GM19351 (cell line): ENCODE measurements around the gene DEGS2.

Experiments
- ATAC-seq: cut with Tn5 transposase; IDR thresholded peaks from one replicate; pipeline ENCODE4 v1.9.1; 2021; ENCODE audit warnings: mild to moderate bottlenecking, moderate library complexity; ENCODE audit not compliant: unreplicated experiment

DEGS2 gene

DNA sequence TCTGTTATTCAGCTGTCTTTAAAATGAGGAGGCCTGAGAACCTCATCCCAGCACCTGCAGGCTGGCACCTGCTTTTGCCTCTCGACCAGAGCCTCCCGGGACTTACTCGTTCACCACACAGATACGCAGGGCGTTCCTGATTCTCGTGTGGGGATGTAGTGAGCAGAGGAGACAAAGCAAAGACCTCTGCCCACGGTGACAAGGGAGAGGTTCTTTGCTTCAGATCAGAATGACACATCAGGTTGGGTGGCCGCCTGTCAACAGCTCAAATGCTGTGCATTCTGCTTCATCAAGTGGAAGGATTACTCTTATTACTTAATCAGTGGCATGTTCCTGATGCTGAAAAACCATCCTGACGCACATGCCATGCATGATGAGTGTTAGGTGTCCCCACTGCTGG is 24.4 kb downstream of the DEGS2 start:
- ATAC-seq, result no peak

DNA sequence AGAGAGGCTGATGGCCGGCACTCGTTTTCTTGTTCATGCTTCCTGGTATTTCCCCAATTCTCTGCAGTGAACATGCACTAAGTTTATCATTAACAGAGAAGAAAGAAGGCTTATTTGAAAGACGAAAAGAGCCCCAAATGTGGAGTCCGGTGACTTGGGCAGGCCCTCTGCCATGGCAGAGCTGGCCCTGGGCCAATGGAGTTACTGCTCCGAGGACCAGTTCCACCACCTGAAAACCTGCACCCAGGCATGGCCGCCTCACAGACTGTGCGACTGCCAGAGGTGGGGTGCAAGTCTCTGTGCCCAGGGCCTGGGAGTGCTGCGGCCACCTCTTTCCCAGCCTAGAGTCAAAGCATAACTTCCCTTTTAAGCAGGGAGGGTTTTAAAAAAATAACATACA is 24.9 kb downstream of the DEGS2 start:
- ATAC-seq, result no peak

DNA sequence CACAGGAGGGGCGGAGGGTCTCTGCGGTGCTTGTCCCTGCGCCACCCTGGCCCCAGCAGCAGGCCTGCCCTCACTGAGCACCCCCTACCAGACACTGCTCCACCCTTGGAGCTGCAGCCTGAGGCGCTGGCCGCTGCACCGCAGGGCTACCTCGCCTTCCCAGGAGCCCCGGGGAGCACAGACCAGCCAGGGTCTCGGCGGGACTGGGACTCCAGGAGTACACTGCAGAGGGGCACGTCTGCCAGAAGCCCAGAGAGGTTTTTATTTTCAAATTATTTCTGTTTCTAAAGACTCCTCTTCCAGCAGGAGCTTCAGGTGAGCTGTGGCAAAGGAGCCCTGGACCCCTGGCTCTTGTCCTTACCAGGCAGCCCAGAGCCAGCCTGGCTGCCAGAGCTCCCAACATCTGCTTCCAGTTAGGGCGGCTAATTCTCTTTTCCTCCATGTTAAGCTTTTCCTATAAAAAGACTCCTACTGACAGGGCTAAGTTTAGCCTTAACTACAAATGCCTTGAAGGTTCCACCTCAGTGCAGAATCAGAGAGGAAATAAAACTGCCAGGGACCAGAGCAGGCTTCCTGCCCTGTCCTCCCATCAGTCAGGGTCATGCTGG is 26.4 kb downstream of the DEGS2 start:
- ATAC-seq, result no peak

DNA sequence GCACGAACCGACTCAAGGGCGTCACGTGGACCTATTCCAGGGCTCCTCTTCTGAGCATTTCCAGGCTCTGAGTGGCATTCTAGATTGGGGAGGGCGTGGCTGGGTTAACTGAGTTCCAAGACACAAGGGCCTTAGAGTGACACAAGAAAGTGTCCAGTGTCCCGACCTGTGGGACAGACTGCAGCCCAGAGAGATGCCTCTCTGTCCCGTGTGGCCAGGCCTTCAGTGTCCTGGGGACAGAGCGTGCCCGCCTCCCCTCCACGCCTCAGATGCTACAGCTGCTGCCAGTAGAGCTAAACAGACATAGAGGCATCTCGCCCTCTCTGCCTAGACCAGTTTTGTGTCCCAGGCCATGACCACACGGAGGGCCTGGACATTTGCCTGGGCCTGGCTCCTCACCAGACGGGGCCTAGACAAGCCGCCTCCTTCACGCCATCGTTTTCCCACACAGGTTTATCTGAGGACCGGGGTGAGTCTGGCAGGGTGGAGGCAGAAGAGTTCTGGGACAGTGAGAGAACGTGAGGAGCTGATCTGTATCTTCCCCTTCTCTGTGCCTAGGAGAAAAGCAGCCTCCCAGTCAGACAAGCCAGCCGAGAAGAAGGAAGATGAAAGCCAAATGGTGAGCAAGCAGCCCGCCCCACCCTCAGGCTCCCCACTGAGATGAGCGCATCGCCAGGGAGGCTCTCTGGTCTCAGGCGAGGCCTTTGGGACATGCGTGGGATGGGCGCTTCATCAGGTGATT is 27.1 kb downstream of the DEGS2 start:
- ATAC-seq, result no peak

DNA sequence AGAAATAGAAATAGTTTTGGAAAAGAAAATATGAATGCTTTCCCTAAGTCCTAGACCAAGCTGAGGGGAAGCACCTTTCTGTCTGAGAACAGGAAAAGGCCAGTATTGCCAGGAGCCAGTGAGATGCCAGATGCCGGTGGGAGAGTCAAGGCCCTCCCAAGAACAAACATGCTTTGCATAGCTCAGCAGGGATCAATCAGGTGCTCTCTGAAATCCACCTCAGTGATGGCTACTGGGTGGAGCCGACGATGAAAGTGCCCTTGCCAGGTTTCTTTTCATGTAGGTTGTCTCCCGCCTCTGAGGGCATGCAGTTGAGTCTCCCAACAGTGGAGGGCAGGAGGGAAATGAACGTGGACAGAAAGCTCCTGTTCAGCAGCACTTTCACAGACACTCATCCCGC is 28.3 kb downstream of the DEGS2 start:
- ATAC-seq, result no peak

DNA sequence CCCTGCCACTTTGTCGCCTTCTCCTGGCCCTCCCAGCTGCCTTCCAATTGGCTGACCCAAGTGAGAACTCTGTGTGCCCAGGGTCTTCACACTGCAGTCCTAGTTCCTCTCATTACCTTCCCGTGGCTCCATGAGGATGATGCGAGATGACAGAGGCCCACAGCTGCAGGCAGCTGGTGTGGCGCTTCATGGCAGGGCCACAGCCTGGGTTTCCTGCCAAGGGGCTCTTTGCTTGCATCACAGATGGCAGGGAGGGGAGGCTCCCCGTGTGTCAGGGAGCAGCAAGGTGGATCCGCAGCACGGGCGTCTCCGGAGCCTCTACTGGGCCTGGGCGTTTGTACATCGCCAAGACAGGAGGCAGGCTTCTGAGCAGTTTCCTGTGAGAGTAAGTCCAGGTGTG is 28.9 kb downstream of the DEGS2 start:
- ATAC-seq, result no peak

DNA sequence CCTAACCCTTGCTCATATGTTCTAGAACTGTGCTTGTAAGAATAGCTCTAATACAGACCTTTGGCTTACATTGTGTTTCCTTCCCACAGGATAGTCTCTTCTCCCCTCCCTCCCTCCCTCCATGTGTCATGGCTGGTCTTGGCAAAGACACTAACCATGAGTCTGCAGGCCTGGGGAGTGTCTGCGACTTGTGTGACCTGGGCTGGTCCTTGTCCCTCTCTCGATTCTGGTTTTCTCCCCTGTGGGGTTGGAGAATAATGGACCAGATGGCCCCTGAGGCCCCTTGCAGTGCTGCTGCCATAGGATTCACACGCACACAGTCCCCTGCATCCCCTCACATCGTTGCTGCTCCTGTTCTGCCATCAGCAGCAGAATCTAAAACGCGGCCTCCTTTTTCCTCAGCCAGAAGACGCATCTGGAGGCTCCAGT is 30.3 kb downstream of the DEGS2 start:
- no peak for ATAC-seq

DNA sequence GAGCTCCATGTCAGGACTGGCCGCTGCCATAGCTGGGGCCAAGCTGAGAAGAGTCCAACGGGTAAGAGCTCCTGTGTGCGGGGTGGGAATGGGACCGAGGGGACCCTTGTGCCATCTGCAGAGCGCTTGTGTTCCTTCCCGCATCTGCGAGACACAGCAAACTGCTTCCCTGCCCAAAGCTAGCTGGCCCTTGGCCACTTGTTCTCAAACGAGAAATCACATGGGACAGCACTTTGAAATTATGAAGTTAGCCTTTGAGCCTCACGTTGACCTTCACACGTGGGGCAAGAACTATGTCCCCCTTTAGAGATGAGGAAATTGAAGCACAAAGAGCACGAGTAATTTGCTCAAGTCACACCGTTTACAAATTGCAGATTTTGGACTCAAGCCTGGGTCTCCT is 30.8 kb downstream of the DEGS2 start:
- ATAC-seq, result no peak

DNA sequence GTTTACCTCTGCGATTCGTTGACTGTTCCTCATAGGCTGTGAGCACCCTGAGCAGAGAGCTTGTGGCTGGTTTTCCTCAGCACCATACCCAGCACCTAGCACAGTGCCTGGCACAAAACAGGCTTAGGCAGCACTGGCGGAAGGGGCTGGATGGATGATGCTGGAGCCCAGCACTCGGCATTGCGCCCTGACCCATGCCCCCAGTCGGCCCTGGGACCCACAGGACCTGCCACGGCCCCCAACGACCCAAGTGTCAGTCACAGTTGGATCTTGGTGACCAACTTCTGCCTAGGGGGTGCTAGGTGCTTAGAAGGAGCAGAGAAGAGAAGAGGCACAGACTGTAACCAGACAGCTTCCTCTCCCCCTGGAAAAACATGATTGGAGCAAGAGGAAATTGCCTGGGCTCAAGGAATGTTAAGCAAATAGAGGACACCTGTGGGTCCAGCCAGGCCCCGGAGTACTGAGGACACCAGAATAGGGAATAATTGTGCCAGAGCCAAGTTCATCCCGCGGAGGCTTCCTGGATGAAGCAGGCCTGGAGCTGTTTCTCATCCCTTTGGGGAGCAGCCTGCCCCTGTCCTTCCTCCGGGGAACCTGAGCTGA is 31.5 kb downstream of the DEGS2 start:
- no peak for ATAC-seq

DNA sequence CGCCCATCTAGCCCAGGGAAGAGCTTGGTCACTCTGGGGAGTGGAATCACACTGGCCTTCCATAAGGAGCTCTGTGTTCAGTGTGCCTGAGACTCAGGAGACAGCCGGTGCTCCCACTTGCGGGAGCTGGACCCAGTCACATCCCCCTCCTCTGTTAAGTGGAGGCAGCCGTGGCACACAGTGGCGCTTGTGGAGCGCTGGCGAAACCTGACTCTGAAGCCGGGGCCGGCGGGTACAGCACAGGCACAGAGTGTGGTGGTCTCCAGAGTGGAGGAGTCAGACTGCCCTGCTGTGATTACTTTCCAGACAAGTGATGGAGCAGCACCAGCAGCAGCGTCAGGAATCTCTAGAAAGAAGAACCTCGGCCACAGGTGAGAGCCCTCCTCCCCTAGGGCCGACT is 33.0 kb downstream of the DEGS2 start:
- ATAC-seq, result no peak

DNA sequence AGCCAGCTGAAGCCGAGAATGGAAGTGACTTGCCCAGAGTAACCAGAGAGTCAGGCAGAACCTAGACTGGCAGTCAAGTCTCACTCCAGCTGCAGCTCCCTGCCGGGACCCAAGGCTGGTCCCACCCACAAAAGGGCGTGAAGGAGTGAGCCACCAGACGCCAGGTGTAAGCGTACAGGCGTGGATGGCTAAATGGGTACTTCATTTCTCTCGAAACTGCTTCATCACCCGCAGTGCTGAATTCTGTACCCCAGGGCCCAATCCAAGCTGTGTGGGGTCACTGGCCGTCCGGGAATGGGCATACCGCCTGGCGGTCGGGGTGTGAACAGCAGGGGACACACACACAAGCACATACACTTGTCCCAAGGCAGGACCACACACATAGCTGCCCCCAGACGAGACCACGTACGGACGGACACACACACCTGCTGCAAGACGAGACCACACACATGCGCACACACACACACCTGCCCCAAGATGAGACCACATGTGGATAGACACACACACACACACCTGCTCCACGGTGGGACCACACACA is 34.8 kb downstream of the DEGS2 start:
- no peak for ATAC-seq

DNA sequence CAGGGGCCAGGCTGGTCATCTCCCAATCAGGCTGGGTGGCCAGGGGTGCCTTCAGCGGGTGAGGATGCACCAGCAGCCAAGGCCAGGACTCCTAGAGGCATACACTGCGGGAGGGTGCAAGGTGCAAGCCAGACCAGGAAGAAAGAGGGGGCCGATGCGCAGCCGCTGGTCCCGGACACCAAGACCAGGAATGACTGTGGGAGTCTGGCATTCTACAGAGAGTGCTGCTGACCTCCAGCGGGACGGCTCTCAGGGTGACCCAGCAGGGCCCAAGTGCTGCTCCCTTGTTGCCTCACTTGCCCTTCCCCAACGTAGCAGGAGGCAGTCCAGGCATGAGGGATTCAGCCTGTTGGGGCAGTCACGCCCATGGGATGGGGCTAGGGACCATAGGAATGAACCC is 35.8 kb downstream of the DEGS2 start:
- no peak for ATAC-seq

DNA sequence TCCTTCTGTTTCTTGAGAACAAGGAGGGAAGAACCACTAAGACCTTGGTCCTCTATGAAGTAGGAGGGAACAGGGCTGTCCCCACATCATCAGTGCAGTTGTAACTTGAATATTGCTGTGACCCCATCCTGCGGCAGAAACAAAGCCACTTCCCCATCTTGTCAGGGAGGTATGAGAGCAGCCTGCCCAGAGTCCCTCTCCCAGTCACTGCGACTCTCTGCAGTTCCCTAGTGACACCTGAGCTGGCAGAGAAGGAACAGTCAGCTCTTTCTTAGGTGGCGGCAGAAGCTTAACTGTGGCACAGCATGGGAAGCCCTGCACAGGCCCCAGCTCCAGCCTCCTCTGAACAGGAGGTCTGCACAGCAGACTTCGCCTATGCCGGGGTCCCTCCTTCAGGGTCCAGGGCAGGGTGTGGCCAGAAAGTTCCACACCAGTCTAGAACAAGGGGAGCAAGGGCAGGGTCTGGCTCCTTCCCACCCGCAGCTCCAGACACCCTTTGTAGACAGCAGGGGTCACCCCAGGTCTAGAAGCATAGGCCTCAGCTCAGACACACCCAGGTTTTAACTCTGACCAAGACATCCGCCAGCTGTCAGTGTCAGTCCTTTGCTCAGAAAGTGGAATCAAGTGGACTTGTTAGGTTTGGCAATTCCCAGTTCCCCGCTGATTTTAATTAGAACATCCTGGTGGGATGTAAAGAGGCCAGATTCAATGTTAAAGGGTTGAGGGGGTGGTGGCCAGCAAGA is 36.8 kb downstream of the DEGS2 start:
- no peak for ATAC-seq

DNA sequence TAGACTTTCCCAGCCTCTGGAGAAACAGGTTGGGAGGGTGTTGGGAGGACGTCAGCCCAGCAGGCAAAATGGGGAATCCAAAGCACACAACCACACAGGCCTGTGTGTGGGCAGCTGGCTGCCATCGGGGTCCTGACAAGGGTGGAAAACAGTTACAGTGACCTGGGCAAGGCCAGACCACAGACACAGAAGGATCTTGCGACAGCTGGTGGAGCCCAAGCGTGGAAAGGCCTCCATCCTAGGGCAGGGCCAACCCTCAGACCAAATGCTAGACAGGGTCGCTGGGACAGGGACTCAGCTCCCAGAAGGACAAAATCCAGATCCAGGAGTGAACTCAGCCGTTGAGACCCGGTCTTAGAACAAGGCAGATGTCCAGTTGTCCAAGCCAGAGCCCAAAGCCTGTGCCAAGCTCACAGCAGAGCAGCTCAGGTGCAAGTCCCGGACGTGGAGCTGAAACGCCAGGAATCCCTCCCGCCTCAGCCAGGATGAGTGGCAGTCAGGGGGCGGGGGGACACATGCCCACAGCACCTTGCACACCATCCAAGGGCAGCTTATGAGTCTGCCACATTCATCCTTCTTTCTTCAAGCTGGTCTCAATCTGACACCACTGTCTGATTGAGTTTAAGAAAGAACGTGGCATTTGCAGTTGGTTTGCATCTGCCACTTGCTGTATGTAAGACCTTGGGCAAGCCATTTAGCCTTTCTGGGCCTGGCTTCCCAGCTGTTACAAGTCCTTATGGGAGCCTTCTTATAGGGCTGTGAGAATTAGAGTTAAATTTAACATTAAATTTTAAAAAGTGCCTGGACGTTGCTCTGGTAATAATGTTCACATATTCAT is 37.6 kb downstream of the DEGS2 start:
- no peak for ATAC-seq

DNA sequence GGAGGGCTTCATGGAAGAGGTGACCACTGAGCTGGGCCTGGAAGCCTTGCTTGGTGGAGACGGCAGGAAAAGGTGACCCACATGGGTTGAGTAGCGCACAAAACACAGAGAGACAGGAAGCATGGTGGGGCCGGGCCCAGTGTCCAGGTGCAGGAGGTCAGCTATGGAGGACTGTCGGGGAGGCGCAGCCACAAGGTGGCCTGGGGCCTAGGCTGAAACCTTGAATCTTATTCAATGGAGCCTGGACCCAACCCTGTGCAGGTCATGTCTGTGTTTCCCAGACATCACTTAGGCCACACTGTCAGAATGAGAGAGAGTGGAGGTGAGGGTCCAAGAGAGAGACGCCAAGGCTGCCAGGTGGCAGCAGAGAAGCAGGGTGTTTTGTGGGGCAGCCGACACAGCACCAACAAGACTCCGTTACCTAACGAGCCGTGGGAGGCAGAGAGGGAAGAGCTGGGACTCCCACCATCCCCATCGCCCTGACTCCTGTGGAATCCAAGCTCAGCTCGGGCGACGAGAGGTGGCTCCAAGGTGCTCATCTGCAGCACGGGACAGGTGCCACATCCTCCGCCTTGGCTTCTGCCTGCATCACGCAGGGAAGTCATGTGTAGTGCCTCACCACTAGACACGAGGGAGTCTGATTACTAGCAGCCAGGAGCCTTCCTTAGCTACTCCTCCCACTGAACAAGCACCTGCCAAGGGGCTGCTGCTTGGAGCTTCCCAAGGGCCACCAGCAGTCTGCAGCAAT is 38.7 kb downstream of the DEGS2 start:
- ATAC-seq, result no peak

DNA sequence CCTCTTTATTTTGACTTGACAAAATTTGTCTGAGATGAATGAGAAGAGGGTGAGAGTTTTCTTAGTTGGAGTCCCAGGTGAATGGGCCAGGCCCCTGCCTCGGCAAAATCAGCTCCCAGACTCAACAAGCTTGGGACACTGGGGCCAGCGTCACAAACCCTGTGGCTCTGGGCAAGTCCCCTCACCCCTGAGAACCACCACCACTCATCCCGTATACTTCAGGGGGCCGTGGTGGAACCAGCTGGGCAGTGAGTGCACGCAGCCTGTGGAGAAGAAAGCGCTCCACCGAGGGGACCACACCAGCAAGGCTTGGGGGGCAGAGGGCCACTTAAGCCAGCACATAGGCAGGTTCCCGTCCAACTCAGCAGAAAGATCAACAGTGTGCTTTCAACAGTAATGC is 40.2 kb downstream of the DEGS2 start:
- ATAC-seq, result no peak

DNA sequence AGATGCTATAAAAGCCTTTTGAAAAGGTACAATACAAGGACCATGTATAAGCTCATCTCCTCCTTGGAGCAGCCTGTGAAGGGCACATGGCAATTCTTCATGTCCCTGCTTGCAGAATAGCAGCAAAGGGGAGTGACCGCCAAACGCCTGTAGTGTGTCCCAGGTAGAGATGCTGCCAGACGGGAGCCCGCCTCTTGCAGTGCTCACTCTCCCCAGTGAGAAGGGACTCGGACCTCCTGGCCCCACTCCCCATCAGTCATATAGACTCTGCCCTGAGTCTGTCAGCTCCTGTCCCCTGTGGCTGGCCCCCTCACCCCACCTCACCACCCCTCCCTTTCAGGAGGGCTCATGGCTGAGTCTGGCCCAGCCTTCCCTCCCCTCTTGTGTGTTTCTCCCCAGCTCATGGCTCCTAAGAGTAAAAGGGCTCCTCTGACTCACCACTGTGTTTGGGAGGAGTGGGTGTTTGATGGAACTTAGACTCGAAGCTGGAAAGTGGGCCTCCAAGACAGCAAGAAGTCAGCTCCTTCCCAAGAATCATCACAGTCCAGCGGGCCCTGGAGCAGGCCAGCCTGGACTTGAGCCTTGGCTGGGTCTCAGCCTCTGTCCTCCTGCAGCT is 40.9 kb downstream of the DEGS2 start:
- no peak for ATAC-seq

DNA sequence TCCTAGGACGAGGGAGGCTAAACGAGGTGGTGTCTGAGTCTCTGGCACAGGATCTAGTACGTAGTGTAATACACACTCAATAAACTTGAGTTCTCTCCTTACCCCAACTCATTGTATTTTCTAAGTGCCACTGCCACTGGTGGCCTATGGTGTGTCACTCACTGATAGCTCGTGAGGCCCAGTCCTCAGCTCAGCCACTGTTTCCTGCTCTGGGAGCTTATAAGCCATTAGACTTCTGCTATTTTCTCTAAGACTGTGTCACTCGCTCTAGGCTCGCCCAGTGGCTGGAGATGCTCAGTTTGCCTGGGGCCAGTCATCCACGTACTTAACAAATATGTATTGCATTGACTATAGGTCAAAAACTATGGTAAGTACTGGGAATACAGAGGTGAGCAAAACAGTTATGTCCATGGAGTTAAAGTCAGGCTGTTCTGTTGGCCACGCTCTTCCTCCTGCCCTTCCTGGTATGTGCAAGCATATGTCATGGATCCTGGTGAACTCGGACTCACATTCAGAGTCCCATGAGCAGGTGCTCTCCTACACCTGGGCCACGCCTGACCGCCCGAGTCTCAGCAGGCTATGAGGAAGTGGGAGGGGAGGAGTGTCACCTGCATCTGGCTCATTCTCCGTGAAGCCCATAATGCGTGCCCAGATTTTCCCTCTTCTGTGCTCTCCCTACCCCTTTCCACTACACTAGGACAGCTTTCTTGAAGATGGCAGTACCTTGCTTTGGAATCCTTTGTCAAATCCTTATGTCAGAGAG is 41.6 kb downstream of the DEGS2 start:
- ATAC-seq, result no peak

DNA sequence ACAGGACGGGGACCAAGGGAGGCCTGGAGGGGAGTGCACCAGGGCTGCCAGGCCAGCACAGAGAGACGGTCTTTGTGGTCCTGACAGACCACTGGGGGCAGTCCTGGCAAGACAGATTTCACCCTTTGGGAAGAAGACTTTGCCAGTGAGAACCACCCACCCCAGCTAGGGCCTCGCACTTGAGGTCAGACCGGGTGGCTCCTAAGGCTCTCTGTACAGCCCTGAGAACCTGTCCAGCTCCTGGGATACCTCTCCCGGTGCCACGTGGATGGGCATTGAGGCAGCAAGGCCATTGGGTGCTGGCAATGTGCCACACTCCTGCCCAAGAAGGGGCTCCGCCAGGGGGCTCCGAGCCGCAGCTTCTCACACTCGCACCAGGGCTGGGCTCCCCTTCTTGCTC is 42.4 kb downstream of the DEGS2 start:
- ATAC-seq, result no peak
